HL-60 (cell line): ENCODE results near the gene ZNF783.

Experiments used
- DNase-seq, 2 experiments: peaks; one replicate each; pipeline ENCODE4 v3.0.0-alpha.2; 2010 to 2020; ENCODE audit warnings: low read depth in 1 of 2, low spot score in 1 of 2
- H3K27ac ChIP-seq: fragments of 250-450 bp; sonication (Bioruptor Pico); replicated peaks from 2 replicates; pipeline ENCODE4 v1.5.1; 2020; ENCODE audit warnings: mild to moderate bottlenecking, moderate library complexity
- H3K27me3 ChIP-seq: fragments of 250-450 bp; sonication (Bioruptor Pico); 2 replicates; pipeline ENCODE4 v1.5.1; 2021; ENCODE audit warnings: mild to moderate bottlenecking, moderate library complexity; ENCODE audit not compliant: insufficient read depth, poor library complexity, severe bottlenecking
- H3K4me3 ChIP-seq: replicated peaks from 2 replicates; pipeline ENCODE4 v1.5.1; 2011; ENCODE audit warnings: mild to moderate bottlenecking, control low read depth, low read length; ENCODE audit not compliant: insufficient read depth
- CTCF ChIP-seq: IDR thresholded peaks from one replicate; pipeline ENCODE4 v1.5.1; 2011; ENCODE audit warnings: low read length, control low read depth, inconsistent platforms; ENCODE audit not compliant: insufficient read depth
- GABPA ChIP-seq: IDR thresholded peaks from 2 replicates; pipeline ENCODE4 v1.6.1; 2012; ENCODE audit warnings: low read depth
- POLR2AphosphoS5 ChIP-seq: IDR thresholded peaks from 2 replicates; pipeline ENCODE4 v1.6.1; 2012; ENCODE audit warnings: low read depth
- REST ChIP-seq: IDR thresholded peaks from 2 replicates; pipeline ENCODE4 v1.6.1; 2012; ENCODE audit warnings: low read depth; ENCODE audit not compliant: insufficient replicate concordance
- SPI1 ChIP-seq: IDR thresholded peaks from 2 replicates; pipeline ENCODE4 v1.6.1; 2012; ENCODE audit warnings: low read depth, mild to moderate bottlenecking, borderline replicate concordance

The ZNF783 gene

GRCh38 chr7:149252378-149252777 is 9.6 kb upstream of the ZNF783 start:
- no peak for TF ChIP-seq REST
- H3K27me3 ChIP-seq: no peaks in the 10 kb centered on the region
- H3K4me3 ChIP-seq: no peak overlapping the region
- H3K27ac ChIP-seq: no peak overlapping the region
- DNase-seq: no peak

- no peak for TF ChIP-seq CTCF
- TF ChIP-seq SPI1: no peak
- TF ChIP-seq GABPA: no peak
- no peak for TF ChIP-seq POLR2AphosphoS5
- TF ChIP-seq REST: no peak
- DNase-seq: no peak
- H3K27me3 ChIP-seq: no peaks in the 10 kb centered on the region
- H3K4me3 ChIP-seq: no peak overlapping the region
- H3K27ac ChIP-seq: no peak overlapping the region
These were observed 8.3 kb upstream of the ZNF783 start for GRCh38 chr7:149253665-149254064.

GRCh38 chr7:149254181-149254858 is 7.7 kb upstream of the ZNF783 start:
- DNase-seq: no peak

More at GRCh38 chr7:149254181-149254858, 7.7 kb upstream of the ZNF783 start:
- TF ChIP-seq POLR2AphosphoS5 (no peak), CTCF (no peak), SPI1 (no peak), GABPA (no peak), REST (no peak)
- H3K27ac ChIP-seq: no peak overlapping the region
- H3K27me3 ChIP-seq: no peaks in the 10 kb centered on the region
- no peak overlapping the region for H3K4me3 ChIP-seq
